IMR-90 (cell line): Measurements from ENCODE around the gene SLFNL1. TPM values are rescaled to one million over a fixed set of nuclear protein-coding genes. Genes with fewer than 3 reads are reported as not detected.

Experiments
- ATAC-seq: fragments of 200-7000 bp; cut with Tn5 transposase; 2 replicates; pipeline ENCODE4 v1.9.1; 2020; ENCODE audit warnings: low read depth, mild to moderate bottlenecking, moderate library complexity
- BruUV-seq: library from RNA; stranded (reverse); fragments of 400-500 nt; replicated peaks from 2 replicates; lab custom pipeline; 2021; lab: Mats Ljungman, UMichigan
- CTCF ChIA-PET: fragments of 300-600 bp; formaldehyde crosslinking; extraction: SDS; loops from one replicate; lab custom pipeline; 2021; ENCODE audit warnings: antibody characterized with exemption; lab: Yijun Ruan, JAX
- POLR2A ChIA-PET: fragments of 300-600 bp; sonication (Branson Sonifier 250); formaldehyde crosslinking; loops from one replicate; lab custom pipeline; 2022; ENCODE audit warnings: antibody characterized with exemption; ENCODE audit not compliant: unreplicated experiment; lab: Charles Lee
- DNase-seq: peaks from one replicate; pipeline ENCODE4 v3.0.0; 2013
- H2AFZ ChIP-seq: replicated peaks from 2 replicates; pipeline ENCODE3; 2013; ENCODE audit warnings: low read length, mild to moderate bottlenecking; ENCODE audit not compliant: poor library complexity
- H2AK5ac ChIP-seq: 2 replicates; pipeline ENCODE4 v1.6.1; 2013; ENCODE audit warnings: low read depth, low read length, inconsistent platforms
- H2AK9ac ChIP-seq: replicated peaks from 2 replicates; pipeline ENCODE3; 2013; ENCODE audit warnings: mild to moderate bottlenecking, low read depth, low read length, moderate library complexity; ENCODE audit not compliant: poor library complexity
- H2BK120ac ChIP-seq: 2 replicates; pipeline ENCODE4 v1.6.1; 2013; ENCODE audit warnings: low read depth, low read length, inconsistent platforms
- H2BK15ac ChIP-seq: 3 replicates; pipeline ENCODE4 v1.6.1; 2013; ENCODE audit warnings: low read depth, low read length, inconsistent platforms
- H2BK20ac ChIP-seq: 2 replicates; pipeline ENCODE4 v1.6.1; 2013; ENCODE audit warnings: low read depth, mild to moderate bottlenecking, inconsistent platforms, low read length, moderate library complexity
- H2BK5ac ChIP-seq: 2 replicates; pipeline ENCODE4 v1.6.1; 2013; ENCODE audit warnings: mild to moderate bottlenecking, low read depth, low read length, inconsistent platforms; ENCODE audit not compliant: poor library complexity, severe bottlenecking
- H3K14ac ChIP-seq: replicated peaks from 2 replicates; pipeline ENCODE4 v1.6.1; 2013; ENCODE audit warnings: low read depth, low read length, inconsistent platforms
- H3K18ac ChIP-seq: 2 replicates; pipeline ENCODE4 v1.6.1; 2013; ENCODE audit warnings: low read depth, low read length, control low read depth
- H3K23ac ChIP-seq: 2 replicates; pipeline ENCODE4 v1.6.1; 2013; ENCODE audit warnings: low read depth, low read length, inconsistent platforms
- H3K27ac ChIP-seq: 2 replicates; pipeline ENCODE4 v1.5.1; 2013; ENCODE audit warnings: mild to moderate bottlenecking, control low read depth, low read length; ENCODE audit not compliant: insufficient read depth
- H3K27me3 ChIP-seq: 2 replicates; pipeline ENCODE4 v1.6.1; 2013; ENCODE audit warnings: low read length; ENCODE audit not compliant: control insufficient read depth, insufficient read depth
- H3K36me3 ChIP-seq: 2 replicates; pipeline ENCODE4 v1.6.1; 2013; ENCODE audit warnings: low read length, mixed read lengths; ENCODE audit not compliant: control insufficient read depth, insufficient read depth
- H3K4ac ChIP-seq: 2 replicates; pipeline ENCODE4 v1.6.1; 2013; ENCODE audit warnings: low read depth, low read length, inconsistent platforms
- H3K4me1 ChIP-seq: 2 replicates; pipeline ENCODE4 v1.6.1; 2013; ENCODE audit warnings: low read length, mixed read lengths; ENCODE audit not compliant: control insufficient read depth, insufficient read depth
- H3K4me2 ChIP-seq: 2 replicates; pipeline ENCODE4 v1.6.1; 2013; ENCODE audit warnings: low read depth, mild to moderate bottlenecking, control low read depth, low read length, moderate library complexity
- H3K4me3 ChIP-seq: 2 replicates; pipeline ENCODE4 v1.5.1; 2013; ENCODE audit warnings: low read depth, mild to moderate bottlenecking, control low read depth, low read length, moderate library complexity; ENCODE audit not compliant: insufficient read depth
- H3K56ac ChIP-seq: 2 replicates; pipeline ENCODE4 v1.6.1; 2013; ENCODE audit warnings: low read length, inconsistent platforms; ENCODE audit not compliant: insufficient read depth; ENCODE audit errors: extremely low read depth
- H3K79me1 ChIP-seq, 2 experiments: 2 replicates each; pipeline ENCODE4 v1.6.1; 2013; ENCODE audit warnings: low read length in 2 of 2, inconsistent platforms in 1 of 2, low read depth in 1 of 2
- H3K9ac ChIP-seq: 2 replicates; pipeline ENCODE4 v1.6.1; 2013; ENCODE audit warnings: low read depth, low read length, control low read depth
- H3K9me1 ChIP-seq: 2 replicates; pipeline ENCODE4 v1.6.1; 2013; ENCODE audit warnings: low read length, inconsistent platforms; ENCODE audit not compliant: insufficient read depth
- H3K9me3 ChIP-seq: 2 replicates; pipeline ENCODE4 v1.6.1; 2013; ENCODE audit warnings: low read length; ENCODE audit not compliant: control insufficient read depth, insufficient read depth
- H4K20me1 ChIP-seq: 2 replicates; pipeline ENCODE4 v1.6.1; 2013; ENCODE audit warnings: low read length, inconsistent platforms; ENCODE audit not compliant: insufficient read depth
- H4K5ac ChIP-seq: 2 replicates; pipeline ENCODE4 v1.6.1; 2013; ENCODE audit warnings: mild to moderate bottlenecking, low read depth, low read length, control low read depth
- H4K8ac ChIP-seq, 2 experiments: 2 replicates each; pipeline ENCODE4 v1.6.1; 2013; ENCODE audit warnings: low read depth in 2 of 2, low read length in 2 of 2, control low read depth in 1 of 2, inconsistent platforms in 1 of 2
- H4K91ac ChIP-seq: 2 replicates; pipeline ENCODE4 v1.6.1; 2013; ENCODE audit warnings: low read depth, low read length, inconsistent platforms; ENCODE audit not compliant: insufficient read depth
- BHLHE40 ChIP-seq: fragments of 150-350 bp; IDR thresholded peaks from 2 replicates; pipeline ENCODE4 v1.6.1; 2016; ENCODE audit warnings: mild to moderate bottlenecking, low read depth, low read length
- CEBPB ChIP-seq: IDR thresholded peaks from 2 replicates; pipeline ENCODE4 v1.6.1; 2012; ENCODE audit warnings: low read depth, low read length, improper control_type of control experiment
- CHD1 ChIP-seq: IDR thresholded peaks from 2 replicates; pipeline ENCODE4 v1.6.1; 2012; ENCODE audit warnings: low read depth, low read length, improper control_type of control experiment
- CTCF ChIP-seq: conservative IDR thresholded peaks from 2 replicates; pipeline ENCODE4 v1.5.1; 2012; ENCODE audit warnings: mild to moderate bottlenecking, low read depth, low read length, improper control_type of control experiment
- ELK1 ChIP-seq: fragments of 150-350 bp; IDR thresholded peaks from 2 replicates; pipeline ENCODE4 v1.6.1; 2016; ENCODE audit warnings: low read depth, mild to moderate bottlenecking, low read length, moderate library complexity, borderline replicate concordance
- FOS ChIP-seq: fragments of 150-350 bp; IDR thresholded peaks from 2 replicates; pipeline ENCODE4 v1.6.1; 2016; ENCODE audit warnings: low read depth, low read length
- MAFK ChIP-seq: IDR thresholded peaks from 2 replicates; pipeline ENCODE4 v1.6.1; 2012; ENCODE audit warnings: low read depth, low read length, improper control_type of control experiment
- MAZ ChIP-seq: IDR thresholded peaks from 2 replicates; pipeline ENCODE4 v1.6.1; 2012; ENCODE audit warnings: low read depth, mild to moderate bottlenecking, low read length, improper control_type of control experiment, moderate library complexity, borderline replicate concordance
- MXI1 ChIP-seq: IDR thresholded peaks from 2 replicates; pipeline ENCODE4 v1.6.1; 2012; ENCODE audit warnings: low read depth, mild to moderate bottlenecking, low read length, moderate library complexity, borderline replicate concordance
- NFE2L2 ChIP-seq: fragments of 150-350 bp; IDR thresholded peaks from 2 replicates; pipeline ENCODE4 v1.6.1; 2016; ENCODE audit warnings: low read depth, mild to moderate bottlenecking, low read length
- POLR2A ChIP-seq: IDR thresholded peaks from 2 replicates; pipeline ENCODE4 v1.6.1; 2012; ENCODE audit warnings: mild to moderate bottlenecking, low read depth, low read length
- RAD21 ChIP-seq: IDR thresholded peaks from 2 replicates; pipeline ENCODE4 v1.6.1; 2012; ENCODE audit warnings: low read length, improper control_type of control experiment
- RCOR1 ChIP-seq: IDR thresholded peaks from 2 replicates; pipeline ENCODE4 v1.6.1; 2012; ENCODE audit warnings: mild to moderate bottlenecking, low read length, improper control_type of control experiment; ENCODE audit not compliant: insufficient replicate concordance
- RFX5 ChIP-seq: IDR thresholded peaks from 2 replicates; pipeline ENCODE4 v1.8.0; 2012; ENCODE audit warnings: low read depth, mild to moderate bottlenecking, low read length, moderate library complexity
- SMC3 ChIP-seq: fragments of 150-350 bp; IDR thresholded peaks from 2 replicates; pipeline ENCODE4 v1.6.1; 2016; ENCODE audit warnings: low read depth, mild to moderate bottlenecking, antibody characterized with exemption, low read length, moderate library complexity
- USF2 ChIP-seq: fragments of 150-350 bp; IDR thresholded peaks from 2 replicates; pipeline ENCODE4 v1.6.1; 2017; ENCODE audit warnings: mild to moderate bottlenecking, antibody characterized with exemption, low read length, low read depth
- WGBS, 2 experiments: methylation state at CpG; one replicate each; pipeline versions ENCODE4 v1.1.5 to v1.1.7; 2013; ENCODE audit warnings: missing lambda C conversion rate in 2 of 2; ENCODE audit not compliant: insufficient read length in 1 of 2; ENCODE audit errors: extremely low coverage in 2 of 2; 5-methylcytosine and 5-hydroxymethylcytosine counted together
- dilution Hi-C: fragments of 300-500 bp; cut with HindIII; formaldehyde crosslinking; loops from one replicate; pipeline ENCODE4 v1.14.3; 2018; ENCODE audit warnings: low sequenced_read_pairs; ENCODE audit not compliant: unreplicated experiment
- in situ Hi-C: fragments of 300-500 bp; cut with MboI; formaldehyde crosslinking; loops from 3 replicates; pipeline ENCODE4 v1.14.3; 2019; ENCODE audit warnings: low sequenced_read_pairs, inconsistent platforms, mixed read lengths
- intact Hi-C: fragments of 100-400 bp; cut with micrococcal nuclease; formaldehyde crosslinking; loops from 2 replicates; pipeline ENCODE4 v1.10.0; 2022
- polyA plus RNA-seq, 3 experiments: library from polyadenylated mRNA; depleted of rRNA; stranded (reverse); fragments of >200 nt; gene quantifications; 2 replicates each; pipeline ENCODE4 v1.2.3, GENCODE V29; 2012; ENCODE audit warnings: low replicate concordance in 1 of 3
- total RNA-seq: library from RNA; depleted of rRNA; stranded (reverse); fragments of >200 nt; gene quantifications from 2 replicates; pipeline ENCODE4 v1.2.3, GENCODE V29; 2012

SLFNL1 gene
- total and polyA plus RNA-seq, 2 of the 4 experiments (the other 2 are of a cell fraction) = under 0.01 to 0.09 TPM

- Histone ChIP-seq H2BK120ac (no peak overlapping the region), H3K4me3 (no peak overlapping the region), H3K9me3 (no peaks in the 10 kb centered on the region), H4K5ac (no peak overlapping the region), H3K4me2 (no peak overlapping the region), H3K18ac (no peak overlapping the region), H2BK5ac (no peak overlapping the region), H3K9me1 (peaks cover 13% of the 10 kb centered on the region), H3K27ac (no peak overlapping the region), H3K14ac (no peak overlapping the region), H4K20me1 (peaks cover 39% of the 10 kb centered on the region), H2AK5ac (no peak overlapping the region), H3K79me1 (peaks cover 25 to 75% of the 10 kb centered on the region in 2 experiments), H2BK15ac (no peak overlapping the region), H3K4me1 (peaks cover 26% of the 10 kb centered on the region), H2AFZ (no peak overlapping the region), H3K23ac (no peak overlapping the region), H4K8ac (no peak overlapping the region), H4K91ac (no peak overlapping the region), H3K9ac (no peak overlapping the region), H3K56ac (no peak overlapping the region), H3K36me3 (peaks cover 25% of the 10 kb centered on the region), H2AK9ac (no peak overlapping the region), H3K4ac (no peak overlapping the region), H3K27me3 (no peaks in the 10 kb centered on the region), H2BK20ac (no peak overlapping the region)
- TF ChIP-seq FOS = no peak
- no peak for TF ChIP-seq MAFK
- TF ChIP-seq RAD21 = no peak
- TF ChIP-seq NFE2L2 = no peak
- no peak for TF ChIP-seq RFX5
- no peak for TF ChIP-seq MXI1
- no peak for TF ChIP-seq CEBPB
- no peak for TF ChIP-seq CHD1
- TF ChIP-seq USF2 = no peak
- TF ChIP-seq RCOR1 = no peak
- no peak for TF ChIP-seq POLR2A
- TF ChIP-seq BHLHE40 = no peak
- no peak for TF ChIP-seq MAZ
- no peak for TF ChIP-seq SMC3
- TF ChIP-seq ELK1 = no peak
- TF ChIP-seq CTCF = no peak
- in situ Hi-C loops (no loop called here), intact Hi-C loops (no loop called here), dilution Hi-C loops (no loop called here)
- DNase-seq = no peak
- no TSS peak for BruUV-seq
- CTCF ChIA-PET = interaction anchor here (1.2 kb wide), 1 partner anchor 19 kb away, joined by 7 read pairs; no protein-coding TSS in a partner anchor
- WGBS, 2 experiments = no CpG with 5 or more reads among the region's 2 CpGs
- POLR2A ChIA-PET = no interaction called here
- no peak for ATAC-seq
Observed at GRCh38 chr1:40984066-40984465, 37.5 kb downstream of the SLFNL1 start.
